Measurements from ENCODE around the gene NFE2L1.

NFE2L1 gene

DNA sequence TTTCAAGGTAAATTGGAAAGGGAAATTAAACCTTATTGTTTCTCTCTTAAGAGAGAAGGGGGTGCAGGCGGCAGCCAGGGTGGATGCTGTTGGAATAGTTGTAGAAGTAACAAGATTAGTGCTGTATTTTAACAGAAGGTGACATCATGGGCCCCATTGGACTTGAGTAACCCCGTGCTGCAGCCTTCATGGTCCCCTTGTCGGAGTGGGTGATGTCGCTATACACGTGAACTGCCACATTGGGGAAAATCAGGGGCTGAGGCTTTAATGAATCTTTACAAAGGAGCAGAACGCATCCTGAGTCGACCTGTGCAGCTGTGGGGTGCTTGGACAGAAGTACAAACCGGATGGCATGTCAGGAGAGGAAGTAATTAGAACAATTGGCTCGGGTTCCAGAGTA, 62.6 kb downstream of the NFE2L1 start:
- no peak for DNase-seq (ENCODE audit: low read depth)
